GM10847 (cell line): ENCODE data around the gene ASCC1.

Experiments
- POLR2A ChIP-seq: IDR thresholded peaks from 2 replicates; pipeline ENCODE4 v1.6.1; 2011; ENCODE audit not compliant: insufficient read length; ENCODE audit errors: extremely low read depth

The ASCC1 gene

DNA sequence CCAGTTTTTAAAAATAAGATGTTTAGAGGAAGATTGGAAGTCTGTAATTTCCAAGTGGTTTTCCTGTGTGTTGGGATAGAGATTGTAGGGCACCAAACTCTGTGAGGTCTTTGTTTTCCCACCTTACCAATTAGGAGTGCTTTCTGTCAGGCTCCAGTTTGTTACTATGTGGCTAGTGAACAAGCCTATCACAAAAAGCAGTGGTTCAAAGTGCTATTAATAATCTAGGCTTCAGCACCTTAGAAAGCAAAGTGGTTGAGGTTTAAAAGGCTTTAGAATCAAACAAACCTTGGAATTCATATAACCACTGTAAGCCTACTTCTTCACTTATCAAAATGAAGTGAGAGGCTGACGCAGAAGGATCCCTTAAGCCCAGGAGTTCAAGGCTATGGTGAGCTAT lies 11.4 kb downstream of the ASCC1 start:
- no peak for TF ChIP-seq POLR2A

DNA sequence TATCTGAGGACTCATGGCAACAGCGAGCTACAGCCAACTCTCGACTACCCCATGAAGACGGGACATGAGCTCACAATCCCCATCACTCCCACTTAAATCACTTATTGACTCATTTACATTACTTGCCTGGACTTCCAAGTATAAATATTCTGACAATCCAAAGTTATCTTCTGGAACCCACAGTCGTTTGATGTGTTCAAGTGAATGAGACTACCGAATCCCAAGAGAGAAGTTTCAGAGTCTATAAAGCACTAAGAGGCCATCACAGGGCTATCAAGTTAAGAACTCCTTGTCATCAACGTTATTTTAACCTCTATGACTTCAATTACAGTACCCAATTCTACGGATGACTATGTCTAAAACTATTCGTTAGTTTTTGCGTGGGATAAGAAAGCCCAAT lies 11.8 kb downstream of the ASCC1 start:
- no peak for TF ChIP-seq POLR2A

DNA sequence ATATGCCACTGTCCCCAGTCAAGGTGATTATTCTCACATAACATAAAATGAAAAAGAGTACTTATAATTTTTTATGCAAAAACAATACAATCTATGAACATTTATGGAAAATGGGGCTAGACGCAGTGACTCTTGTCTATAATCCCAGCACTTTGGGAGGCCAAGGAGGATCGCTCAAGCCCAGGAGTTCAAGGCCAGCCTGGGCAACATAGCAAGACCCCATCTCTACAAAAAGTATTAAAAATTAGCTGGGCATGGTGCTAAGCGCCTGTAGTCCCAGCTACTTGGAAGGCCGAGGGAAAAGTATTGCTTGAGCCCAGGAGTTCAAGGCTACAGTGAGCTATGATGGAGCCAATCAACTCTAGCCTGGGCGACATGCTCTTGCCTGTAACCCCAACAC lies 14.8 kb downstream of the ASCC1 start:
- no peak for TF ChIP-seq POLR2A

DNA sequence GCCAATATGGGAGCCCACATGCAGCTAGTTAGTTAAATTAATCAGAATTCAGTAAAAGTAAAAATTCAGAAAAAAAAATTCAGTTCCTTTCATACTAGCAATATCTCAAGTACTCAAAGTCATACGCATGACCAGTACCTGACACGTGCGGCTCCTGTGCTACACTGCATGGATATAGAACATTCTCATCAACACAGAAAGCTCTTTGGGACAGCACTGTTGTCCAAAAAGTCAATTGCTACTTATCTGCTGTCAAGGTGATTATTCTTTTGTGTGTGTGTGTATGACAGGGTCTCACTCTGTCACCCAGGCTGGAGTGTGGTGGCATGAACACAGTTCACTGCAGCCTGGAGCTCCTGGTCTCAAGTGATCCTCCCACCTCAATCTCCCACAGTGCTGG lies 15.2 kb downstream of the ASCC1 start:
- no peak for TF ChIP-seq POLR2A

DNA sequence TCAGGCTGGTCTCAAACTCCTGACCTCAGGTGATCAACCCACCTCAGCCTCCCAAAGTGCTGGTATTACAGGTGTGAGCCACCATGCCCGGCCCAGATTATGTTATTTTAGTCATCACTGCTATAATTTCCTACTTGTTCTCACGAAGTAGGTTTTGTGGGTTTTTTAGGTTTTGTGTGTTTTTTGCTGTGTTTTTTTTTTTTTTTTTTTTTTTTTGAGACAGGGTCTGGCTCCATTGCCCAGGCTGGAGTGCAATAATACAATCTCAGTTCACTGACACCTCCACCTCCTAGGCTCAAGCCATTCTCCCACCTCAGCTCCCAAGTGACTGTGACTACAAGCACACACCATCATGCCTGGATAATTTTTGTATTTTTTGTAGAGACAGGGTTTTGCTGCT lies 21.1 kb downstream of the ASCC1 start:
- TF ChIP-seq POLR2A: no peak

DNA sequence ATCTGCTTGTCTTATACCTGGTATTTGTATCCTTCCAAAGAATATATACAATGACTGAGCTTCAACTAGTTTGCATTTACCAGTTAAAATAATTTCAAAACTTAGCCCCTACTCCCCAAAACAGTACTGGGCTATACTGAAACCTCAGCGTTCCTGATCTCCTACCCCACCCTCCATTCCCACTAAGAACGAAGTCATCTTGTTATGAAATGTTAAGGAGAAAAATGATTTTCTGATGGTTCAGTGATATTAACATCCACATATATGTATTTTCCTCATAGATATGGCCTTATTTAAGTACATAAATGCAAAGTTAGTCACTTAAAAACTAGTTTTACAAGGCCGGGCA lies 29.1 kb downstream of the ASCC1 start:
- TF ChIP-seq POLR2A: no peak

DNA sequence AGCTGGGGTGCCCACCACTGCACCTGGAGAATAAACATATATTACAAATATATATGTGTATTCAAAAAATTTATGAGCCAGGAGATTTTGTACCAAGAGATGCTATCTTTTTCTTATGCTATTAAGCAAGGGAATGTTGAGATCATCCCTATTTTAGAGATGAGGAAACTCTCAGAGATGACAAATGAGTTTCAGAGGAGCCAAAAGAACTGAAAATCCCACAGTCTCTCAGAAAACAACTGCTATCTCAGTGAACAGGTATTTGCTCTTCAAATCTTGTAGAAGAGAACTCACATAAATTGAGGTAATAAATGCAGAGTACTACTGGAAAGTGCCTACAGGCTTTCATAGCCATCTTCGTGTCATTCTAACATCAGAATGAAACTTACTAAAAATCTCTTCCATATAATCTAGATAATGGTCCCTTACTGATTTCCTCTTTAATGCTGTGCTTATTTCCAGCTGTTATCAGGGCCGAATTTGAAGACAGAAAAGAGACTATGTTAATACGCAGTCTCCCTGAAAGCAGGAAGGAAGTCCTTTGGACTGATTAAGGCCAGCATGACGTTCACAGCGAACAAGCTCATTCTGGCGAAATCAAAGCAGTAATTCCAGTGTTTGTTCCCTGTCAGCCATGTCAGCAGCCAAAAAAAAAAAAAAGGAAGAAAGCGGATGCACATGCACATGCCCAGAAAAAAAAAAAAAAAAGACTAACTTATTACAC lies 29.7 kb downstream of the ASCC1 start:
- TF ChIP-seq POLR2A: no peak

DNA sequence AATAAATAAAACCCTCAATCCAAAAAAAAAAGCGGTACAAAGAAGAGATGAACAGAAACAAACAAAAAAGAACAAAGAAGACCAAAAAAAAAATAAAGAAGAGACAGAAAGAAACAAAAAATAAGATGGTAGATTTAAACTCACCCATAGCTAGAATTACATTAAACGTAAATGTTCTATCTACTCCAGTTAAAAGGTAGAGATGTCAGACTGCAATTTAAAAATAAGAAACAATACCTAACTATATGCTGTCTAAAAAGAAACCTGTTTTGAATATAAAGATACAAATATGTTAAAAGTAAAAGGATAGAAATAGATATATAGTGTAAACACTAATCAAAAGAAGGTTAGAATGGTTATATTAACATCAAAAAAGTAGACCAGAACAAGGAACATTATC lies 31.9 kb downstream of the ASCC1 start:
- no peak for TF ChIP-seq POLR2A

DNA sequence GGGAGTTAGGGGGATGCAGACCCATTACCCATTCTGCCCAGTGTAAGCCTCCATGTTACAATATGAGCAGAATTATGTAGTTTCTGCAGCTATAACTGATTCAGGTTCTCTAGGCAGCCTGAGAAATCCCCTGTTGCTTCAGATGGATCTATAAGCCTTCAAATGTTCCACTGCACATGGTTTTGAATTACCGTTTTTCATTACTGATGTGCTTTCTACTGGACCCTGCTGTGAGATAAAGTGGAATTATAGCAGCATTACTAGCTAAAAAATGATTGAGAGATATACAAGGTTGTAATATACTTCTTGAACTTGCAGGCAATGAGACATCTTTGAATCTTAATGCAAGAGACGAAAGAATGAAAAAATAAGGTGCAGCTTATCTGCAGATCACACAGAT lies 38.6 kb downstream of the ASCC1 start:
- no peak for TF ChIP-seq POLR2A

DNA sequence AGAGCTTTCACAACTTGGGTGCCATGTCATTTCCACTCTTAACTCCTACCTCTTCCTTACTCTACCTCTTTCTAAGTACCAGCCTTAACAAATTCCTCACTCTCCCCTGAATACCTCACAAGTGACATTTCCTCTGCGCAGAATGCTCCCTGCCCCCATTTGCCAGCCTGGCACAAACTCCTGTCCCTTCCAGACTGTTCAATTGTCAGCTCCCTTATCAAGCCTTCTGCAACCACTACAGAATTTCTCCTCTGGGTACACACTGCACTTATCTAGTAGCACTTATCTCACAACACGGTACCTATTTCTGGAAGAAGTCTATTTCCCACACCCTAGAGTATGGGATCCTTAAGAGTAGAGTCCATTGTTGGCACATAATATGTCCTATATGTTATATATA lies 39.4 kb downstream of the ASCC1 start:
- no peak for TF ChIP-seq POLR2A

DNA sequence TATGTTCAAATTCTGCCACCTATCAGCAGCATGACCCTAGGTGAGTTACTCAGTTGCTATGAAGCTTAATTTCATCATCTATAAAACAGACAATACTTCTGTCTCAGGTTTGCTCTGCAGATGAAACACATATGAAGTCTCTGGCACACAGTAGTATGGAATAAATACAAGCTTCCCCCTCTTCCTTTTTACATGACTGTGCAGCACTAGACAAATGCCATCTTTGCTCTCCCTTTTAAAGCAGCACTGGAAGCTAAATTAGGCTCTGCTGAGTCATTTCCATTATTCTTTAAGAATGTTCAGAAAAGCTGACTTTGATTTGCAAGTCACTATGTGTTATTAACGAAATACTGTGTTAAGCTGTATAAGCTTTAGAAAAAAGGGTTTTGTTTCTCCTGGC lies 40.9 kb downstream of the ASCC1 start:
- no peak for TF ChIP-seq POLR2A

DNA sequence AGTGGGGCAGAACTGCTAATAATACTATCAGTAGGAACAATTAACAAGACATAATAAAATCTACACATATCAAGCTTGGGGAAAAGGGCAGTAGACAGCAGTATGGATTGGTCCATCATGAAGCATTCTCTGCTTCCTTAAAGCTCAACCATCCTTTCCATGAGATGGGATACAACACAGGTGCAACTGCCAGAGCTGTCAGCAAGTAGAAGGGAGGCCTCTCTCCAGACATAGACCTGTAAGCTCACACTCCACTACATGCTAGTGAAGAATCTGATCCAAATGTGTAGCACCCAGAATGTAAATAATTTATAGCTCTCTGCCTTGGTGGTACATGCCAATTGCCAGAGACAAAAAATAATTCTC lies 41.8 kb downstream of the ASCC1 start:
- TF ChIP-seq POLR2A: no peak

DNA sequence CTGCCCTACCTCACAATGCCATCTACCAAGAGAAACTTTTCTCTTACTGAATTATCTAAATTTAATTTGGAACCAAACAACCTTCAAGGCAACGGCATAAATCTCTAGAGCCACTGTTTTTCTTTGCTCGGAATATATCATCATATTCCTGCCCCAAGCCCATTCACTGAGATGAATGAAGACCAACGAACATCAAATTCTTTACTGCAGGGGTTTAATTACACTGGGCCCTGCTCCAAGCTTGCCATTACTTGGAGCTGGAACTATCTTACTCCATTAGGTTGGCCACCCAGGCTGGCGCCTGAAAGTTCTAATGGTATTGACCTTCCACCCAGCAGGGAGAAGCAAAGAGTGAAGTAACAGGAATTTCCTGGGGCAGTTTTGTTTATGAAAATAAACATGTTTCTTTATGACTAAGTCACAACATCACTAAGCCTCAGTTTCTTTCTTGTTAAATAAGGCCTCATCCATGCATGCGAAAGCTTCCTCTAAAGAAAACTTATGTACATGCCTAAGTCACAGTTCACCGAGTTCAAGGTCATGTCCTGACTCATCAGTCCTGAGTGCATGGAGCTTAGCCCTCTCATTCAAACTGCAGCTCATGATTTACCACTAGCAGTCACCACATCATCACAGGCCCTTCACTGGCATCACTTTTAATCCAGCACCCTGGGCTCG lies 42.3 kb downstream of the ASCC1 start:
- TF ChIP-seq POLR2A: no peak

DNA sequence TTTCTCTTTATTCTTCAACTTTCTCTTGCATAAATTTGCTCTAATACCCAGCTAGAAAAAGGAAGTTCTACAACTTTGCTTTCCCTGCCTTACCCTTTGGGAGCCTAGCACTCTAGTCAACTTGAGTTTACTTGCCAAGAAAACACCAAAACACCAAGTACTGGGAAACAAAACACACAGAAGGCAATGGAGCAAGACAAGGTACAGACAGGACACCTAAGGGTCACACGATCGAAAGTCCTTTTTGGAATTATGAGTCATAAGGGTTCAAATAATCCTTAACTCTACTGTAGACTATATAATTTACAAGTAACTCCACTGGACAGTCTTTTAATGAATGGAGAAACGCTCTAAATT lies 42.8 kb downstream of the ASCC1 start:
- TF ChIP-seq POLR2A: no peak

DNA sequence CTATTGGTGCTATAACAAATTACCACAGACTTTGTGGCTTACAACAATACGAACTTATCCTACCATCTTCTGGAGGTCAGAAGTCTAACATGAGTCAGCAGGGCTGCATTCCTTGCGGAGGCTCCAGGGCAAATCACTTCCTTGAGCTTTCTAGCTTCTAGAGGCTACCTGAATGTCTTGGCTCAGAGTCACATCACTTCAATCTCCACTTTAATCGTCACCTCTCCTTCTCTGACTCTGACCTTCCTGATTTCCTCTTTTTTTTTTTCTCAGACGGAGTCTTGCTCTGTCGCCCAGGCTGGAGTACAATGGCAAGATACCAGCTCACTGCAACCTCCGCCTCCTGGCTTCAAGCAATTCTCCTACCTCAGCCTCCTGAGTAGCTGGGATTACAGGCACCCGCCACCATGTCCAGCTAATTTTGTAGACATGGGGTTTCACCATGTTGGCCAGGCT lies 44.9 kb downstream of the ASCC1 start:
- TF ChIP-seq POLR2A: no peak

DNA sequence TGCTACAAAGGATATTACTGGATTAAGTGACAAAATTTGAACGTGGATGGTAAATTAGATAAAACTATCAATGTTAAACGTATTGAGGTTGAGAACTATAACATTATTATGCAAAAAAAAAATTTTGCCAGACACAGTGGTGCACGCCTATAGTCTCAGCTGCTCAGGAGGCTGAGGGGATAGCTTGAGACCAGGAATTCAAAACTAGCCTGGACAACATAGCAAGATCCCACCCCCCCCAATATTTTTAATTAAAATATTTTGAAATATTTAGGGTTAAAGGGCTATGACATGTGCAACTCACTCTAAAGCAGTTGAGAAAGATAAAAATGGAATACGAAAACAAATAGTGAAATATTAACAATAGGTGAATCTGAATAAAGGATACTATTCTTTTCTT lies 45.3 kb downstream of the ASCC1 start:
- no peak for TF ChIP-seq POLR2A

DNA sequence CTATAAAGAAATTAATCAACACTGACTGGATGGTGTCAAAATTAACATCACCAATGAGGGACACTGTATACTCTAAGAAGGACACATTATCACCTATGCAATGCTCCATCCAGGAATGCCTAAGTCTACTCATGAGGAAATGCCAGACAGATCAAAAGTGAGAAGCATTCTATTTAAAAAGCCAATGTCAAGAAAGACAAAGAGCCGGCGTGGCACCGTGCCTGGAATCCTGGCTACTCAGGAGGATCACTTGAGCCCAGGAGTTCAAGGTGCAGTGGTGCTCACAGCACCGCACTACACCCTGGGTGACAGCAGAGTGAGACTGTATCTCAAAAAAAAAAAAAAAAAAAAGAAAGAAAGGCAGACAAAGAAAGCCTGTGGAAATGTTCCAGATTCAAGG lies 45.8 kb downstream of the ASCC1 start:
- TF ChIP-seq POLR2A: no peak
